ENCODE results near the gene FBXL3.
"Not testable (repeated sequence)": the region's sequence is repeated elsewhere in the genome, so short reads cannot be mapped to it uniquely, and the experiment has no call there.

FBXL3 gene

DNA sequence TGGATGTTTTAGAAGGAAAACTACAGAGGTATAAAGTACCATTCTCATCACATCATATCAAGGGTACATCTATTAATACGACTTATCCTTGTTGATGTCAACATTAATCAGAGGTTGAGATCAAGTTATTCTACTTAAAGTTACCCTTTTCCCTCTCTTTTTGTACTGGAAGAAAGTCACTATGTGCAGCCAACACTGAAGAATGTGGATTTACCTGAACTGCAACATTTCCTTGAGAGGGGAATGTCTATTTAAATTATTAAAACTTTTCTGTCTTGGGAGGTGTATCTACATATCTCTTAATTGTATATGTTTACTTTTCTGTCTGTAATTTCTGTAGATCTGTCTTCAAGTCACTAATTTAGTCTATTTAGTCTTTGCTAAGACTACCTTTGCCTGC is 2.5 kb upstream of the FBXL3 start:
- DNase-seq (ENCODE audit: extremely low spot score, insufficient read length, low read depth): no peak

GRCh38 chr13:77028202-77028601 is 1.2 kb upstream of the FBXL3 start:
- no peak for DNase-seq (ENCODE audit: extremely low spot score, insufficient read length, low read depth)
- no peak for FAIRE-seq

More for the DNA sequence above, 2.5 kb upstream of the FBXL3 start:
- no peak for FAIRE-seq

DNA sequence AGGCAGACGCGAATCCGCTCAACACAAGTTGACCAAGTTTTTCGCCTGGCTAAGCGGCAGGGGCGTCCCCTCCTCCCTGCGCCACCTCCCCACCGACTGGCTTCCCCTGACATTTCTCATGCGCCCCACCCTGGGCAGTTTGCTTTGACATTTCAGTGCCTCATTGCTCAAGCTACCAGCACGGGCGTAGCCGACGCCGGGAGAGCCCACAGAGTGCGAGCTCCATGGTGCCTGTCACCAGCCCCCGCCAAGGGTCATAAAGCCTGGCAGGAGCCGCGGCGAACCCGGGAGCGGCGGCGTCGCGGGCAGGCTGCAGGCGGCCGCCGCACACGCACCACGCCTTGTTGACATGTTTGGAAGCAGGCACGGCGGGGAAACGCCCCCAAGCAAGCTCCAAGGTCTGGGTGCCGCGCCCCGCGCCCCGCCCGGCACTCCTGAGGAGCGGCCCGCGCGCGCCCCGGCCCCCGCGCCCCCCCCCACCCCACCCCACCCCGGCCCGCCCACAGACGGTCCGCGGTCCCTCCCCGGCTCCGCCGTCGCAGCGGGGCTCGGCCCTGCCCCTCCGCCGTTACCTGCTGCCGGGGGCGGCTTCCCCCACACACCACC is 601 bp downstream of the FBXL3 start:
- DNase-seq (ENCODE audit: extremely low spot score, insufficient read length, low read depth) (peak; percentile 26), FAIRE-seq (peak; percentile 80)

- no peak for FAIRE-seq
- no peak for DNase-seq (ENCODE audit: extremely low spot score, insufficient read length, low read depth)
These were observed 4.6 kb downstream of the FBXL3 start for GRCh38 chr13:77022341-77022740.

- DNase-seq (ENCODE audit: extremely low spot score, insufficient read length, low read depth) (no peak), FAIRE-seq (no peak)
These were observed 7.2 kb downstream of the FBXL3 start for GRCh38 chr13:77019756-77020155.

DNA sequence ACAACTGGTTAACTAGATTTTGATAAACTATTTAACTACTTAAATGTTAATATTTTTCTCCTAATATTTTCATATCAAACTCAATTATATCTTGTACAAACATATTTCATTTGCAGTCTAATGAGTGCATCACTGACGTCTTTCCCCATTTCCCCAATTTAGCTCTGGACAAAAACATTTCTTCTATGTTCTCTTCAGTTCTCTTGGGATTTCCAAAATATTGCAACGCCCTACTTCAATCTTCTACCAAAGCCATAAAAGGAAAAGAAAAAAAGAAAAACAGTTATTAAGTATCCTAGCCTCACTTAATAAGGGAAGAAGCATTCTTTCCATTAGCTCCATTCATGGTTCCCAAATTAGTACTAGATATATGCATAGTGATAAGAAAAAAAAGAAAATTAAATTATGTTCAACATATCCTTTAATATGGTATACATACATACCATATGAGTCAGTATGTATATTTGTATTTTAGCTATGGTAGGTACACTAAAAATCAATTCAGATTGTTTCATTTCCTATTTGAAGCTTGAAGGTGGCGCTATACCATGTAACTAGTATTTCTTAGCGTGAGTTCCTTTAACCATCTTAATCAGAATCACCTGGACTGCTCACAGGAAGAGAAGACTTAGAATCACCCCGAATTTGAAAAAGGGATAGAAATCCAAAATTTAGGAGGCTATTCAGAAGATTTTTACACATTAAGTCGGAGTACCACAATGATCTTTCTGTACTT is 9.9 kb downstream of the FBXL3 start:
- DNase-seq (ENCODE audit: extremely low spot score, insufficient read length, low read depth) (no peak), FAIRE-seq (no peak)

DNA sequence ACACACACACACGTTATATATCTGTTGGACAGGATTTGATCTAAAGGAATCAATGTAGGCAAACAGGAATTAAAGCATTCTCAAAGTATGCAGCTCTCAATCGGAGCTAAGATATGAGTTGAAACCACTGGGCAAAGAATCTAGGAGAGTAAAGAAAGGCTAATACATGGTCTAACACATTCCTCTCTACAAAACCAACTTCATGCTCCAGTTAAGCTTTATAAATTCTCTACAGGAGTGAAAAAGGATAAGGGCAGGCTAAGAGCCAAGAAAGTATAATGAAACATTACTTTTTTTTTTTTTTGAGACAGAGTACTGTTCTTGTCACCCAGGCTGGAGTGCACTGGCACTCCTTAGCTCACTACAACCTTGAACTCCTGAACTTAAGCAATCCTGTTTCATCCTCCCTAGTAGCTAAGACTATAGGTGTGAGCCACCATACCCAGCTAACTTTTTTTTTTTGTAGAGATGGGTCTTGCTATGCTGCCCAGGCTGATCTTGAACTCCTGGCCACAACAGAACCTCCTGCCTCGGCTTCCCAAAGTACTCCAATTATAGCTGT is 10.6 kb downstream of the FBXL3 start:
- no peak for FAIRE-seq
- no peak for DNase-seq (ENCODE audit: extremely low spot score, insufficient read length, low read depth)

DNA sequence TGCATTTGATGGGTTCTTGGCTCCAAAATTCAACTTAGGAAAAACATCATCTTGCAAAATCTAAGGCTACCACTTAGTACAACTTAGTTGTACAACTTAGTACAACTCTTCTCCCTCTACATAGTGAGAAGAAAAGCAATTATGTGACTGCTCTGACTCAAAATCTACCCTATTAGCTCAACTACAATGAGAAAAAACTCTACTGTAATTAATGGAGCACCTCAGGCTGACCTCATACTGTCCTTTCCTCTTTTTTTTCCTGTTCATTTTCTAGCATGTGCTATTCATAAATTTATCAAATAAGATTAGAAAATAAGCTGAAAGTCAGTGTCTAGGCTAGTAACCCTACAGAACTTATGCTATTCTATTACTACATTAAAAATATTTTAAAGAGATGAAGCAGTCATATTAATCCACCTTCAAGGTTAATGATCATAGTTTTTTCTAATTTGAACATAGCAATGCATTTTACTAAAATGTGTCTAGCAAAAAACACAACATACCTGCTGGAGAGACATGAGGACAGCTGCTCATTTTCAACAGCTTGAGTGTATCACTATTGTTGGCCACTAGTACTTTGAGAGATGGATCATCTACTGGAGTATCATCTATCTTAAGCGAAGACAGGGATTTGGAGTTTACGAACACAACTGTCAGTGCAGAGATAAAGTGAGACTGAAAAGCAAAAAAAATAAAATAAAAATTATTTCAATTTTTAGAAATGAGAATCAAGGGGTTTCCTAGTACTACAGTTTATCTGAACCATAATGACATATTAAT is 11.9 kb downstream of the FBXL3 start:
- FAIRE-seq (no peak), DNase-seq (ENCODE audit: extremely low spot score, insufficient read length, low read depth) (no peak)

DNA sequence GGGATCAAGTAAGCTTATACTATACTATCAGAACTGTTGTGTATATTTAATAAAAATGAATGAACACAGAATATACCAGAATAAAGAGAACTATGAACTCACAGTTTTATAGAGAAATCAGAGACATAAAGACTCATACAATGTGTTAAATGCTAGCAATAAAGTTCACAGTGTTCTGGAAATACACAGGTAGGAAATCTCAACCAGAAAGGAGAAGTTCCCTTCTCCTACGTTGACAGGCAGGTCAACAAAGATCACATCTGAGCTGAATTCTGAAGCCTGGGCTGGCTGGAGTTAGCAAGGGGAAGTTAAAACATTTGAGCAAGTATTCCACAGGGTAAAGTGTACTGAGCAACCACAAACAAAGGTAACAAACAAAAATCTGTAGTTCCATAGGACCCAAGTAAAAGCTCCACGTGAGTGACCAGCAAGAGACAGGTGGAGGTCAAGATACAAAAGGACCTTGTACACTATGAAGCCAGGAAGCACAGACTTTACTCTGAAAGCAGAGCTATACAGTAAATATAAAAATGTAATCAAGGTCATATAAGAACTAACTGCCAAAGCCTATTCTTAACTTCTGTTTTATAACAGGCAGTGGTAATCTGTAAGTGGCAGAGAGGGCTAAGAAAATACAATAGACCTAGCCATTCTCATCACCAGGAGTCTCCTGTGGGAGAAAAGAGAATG is 13.0 kb downstream of the FBXL3 start:
- DNase-seq (ENCODE audit: extremely low spot score, insufficient read length, low read depth): no peak
- no peak for FAIRE-seq

- DNase-seq (ENCODE audit: extremely low spot score, insufficient read length, low read depth); FAIRE-seq: not testable (repeated sequence)
These were observed 17.2 kb downstream of the FBXL3 start for GRCh38 chr13:77009719-77010118.

DNA sequence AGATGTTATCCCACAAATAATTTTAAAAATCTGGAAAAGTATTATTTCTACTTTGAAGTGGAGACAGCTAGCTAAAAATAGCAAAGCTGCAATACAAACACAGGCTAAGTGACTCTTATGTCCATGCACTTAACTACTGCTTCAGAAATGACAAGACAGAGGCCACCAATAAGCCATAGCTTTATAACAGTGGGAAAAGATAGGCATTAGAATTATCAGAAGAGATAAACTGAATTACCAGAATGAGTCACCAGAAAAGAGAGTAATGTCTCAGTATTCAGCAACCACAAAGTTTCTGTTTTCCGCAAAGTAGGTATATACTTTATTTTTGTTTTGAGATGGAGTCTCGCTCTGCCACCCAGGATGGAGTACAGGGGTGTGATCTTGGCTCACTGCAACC is 17.9 kb downstream of the FBXL3 start:
- no peak for FAIRE-seq
- DNase-seq (ENCODE audit: extremely low spot score, insufficient read length, low read depth): no peak

DNA sequence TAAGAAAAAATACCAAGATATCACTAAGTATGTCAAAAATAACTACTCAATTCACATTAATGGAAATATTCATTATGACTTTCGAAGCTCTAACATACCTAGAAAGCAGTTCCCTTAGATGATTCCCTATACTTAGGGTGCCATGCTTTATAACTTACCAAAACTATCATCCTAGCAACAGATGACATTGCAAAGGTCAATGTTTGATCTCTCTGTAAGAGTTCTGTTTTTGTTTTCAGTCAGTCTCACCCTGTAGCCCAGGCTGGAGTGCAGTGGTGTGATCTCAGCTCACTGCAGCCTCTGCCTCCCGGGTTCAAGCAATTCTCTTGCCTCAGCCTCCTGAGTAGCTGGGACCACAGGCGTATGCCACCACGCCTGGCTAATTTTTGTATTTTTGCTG is 18.6 kb downstream of the FBXL3 start:
- not testable (repeated sequence) for FAIRE-seq; DNase-seq (ENCODE audit: extremely low spot score, insufficient read length, low read depth)

DNA sequence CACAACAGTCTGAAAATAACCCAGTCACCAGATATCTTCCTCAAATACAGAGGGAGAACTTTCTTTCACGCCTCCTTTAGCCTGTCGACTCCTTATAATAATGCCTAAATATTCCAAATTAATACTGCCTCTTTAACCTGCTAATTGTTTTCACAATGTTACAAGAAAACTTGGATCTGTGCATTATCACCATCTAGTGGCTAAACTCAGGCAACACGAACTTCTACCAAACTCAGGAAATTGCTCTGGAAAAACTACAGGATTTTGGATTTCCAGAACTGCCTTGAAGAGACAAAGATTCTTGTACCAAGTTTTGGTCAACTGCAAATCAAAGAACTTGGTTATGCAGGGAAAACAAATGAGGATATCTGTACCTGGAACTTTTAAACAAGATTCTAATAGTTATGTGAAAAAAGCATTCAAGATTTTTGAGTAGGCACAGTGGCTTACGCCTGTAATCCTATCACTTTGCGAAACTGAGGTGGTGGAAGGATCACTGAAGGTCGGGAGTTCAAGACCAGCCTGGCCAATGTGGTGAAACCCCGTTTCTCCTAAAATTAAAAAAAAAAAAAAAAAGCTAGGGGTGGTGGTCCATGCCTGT is 24.3 kb downstream of the FBXL3 start:
- FAIRE-seq (peak; percentile 74), DNase-seq (ENCODE audit: extremely low spot score, insufficient read length, low read depth) (no peak)

DNA sequence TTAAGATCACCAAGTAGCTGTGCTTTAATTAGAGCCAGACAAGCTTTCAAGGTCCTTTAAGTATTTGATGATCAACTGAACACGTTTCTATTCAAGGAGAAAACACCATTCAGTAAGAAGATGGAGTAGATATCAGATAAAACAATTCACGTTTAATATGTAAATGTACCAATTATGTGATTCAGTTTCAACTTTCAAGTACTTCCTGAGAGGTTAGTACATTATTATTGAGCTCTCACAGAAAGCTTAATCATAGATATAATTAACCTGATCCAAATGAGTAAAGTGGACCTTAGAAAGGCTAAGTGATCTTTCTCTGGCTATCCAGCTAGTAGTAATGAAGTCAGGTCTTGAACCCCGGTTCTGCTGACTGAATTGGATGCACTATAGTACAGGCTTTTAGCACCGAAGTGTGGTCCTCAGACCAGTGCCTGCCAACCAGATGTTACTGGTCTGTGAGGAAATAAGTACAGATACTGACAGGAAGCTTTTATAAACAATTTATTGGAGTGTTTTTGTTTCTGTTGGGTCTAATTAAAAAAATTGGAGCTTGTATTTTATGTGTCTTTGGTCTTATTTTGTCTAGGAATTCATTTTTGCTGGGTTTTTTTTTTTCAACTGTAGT is 24.9 kb downstream of the FBXL3 start:
- no peak for DNase-seq (ENCODE audit: extremely low spot score, insufficient read length, low read depth)
- no peak for FAIRE-seq

- DNase-seq (ENCODE audit: extremely low spot score, insufficient read length, low read depth) (no peak), FAIRE-seq (no peak)
These were observed 25.4 kb downstream of the FBXL3 start for GRCh38 chr13:77001540-77001939.

GRCh38 chr13:77000475-77000874 is 26.5 kb downstream of the FBXL3 start:
- no peak for FAIRE-seq
- DNase-seq (ENCODE audit: extremely low spot score, insufficient read length, low read depth): no peak

GRCh38 chr13:76994281-76994680 is 32.7 kb downstream of the FBXL3 start:
- FAIRE-seq (no peak), DNase-seq (ENCODE audit: extremely low spot score, insufficient read length, low read depth) (no peak)

GRCh38 chr13:76993473-76993872 is 33.5 kb downstream of the FBXL3 start:
- DNase-seq (ENCODE audit: extremely low spot score, insufficient read length, low read depth) (no peak), FAIRE-seq (no peak)

GRCh38 chr13:76993021-76993420 is 33.9 kb downstream of the FBXL3 start:
- DNase-seq (ENCODE audit: extremely low spot score, insufficient read length, low read depth): no peak
- no peak for FAIRE-seq

Data from GM18507 (cell line).